KMS-11 (cell line): ENCODE results near the gene PHRF1.

Source experiments
- H2AFZ ChIP-seq: fragments of 200-600 bp; sonication (generic); 2 replicates; pipeline ENCODE4 v1.6.1; 2016; ENCODE audit warnings: antibody characterized with exemption, mixed run types, low read depth
- H3K27ac ChIP-seq: fragments of 200-600 bp; sonication (generic); 2 replicates; pipeline ENCODE4 v1.6.1; 2016; ENCODE audit warnings: mild to moderate bottlenecking, mixed run types
- H3K27me3 ChIP-seq: fragments of 200-600 bp; sonication (generic); 2 replicates; pipeline ENCODE4 v1.6.1; 2017; ENCODE audit warnings: mild to moderate bottlenecking, low read depth, mixed run types, moderate library complexity; ENCODE audit not compliant: insufficient read depth
- H3K36me3 ChIP-seq: fragments of 200-600 bp; sonication (generic); 2 replicates; pipeline ENCODE4 v1.6.1; 2017; ENCODE audit warnings: mild to moderate bottlenecking, mixed run types; ENCODE audit not compliant: insufficient read depth
- H3K4me1 ChIP-seq: fragments of 200-600 bp; sonication (generic); 2 replicates; pipeline ENCODE4 v1.6.1; 2016; ENCODE audit warnings: mild to moderate bottlenecking, low read depth, mixed run types; ENCODE audit not compliant: poor library complexity, severe bottlenecking
- H3K4me2 ChIP-seq: fragments of 200-600 bp; sonication (generic); 2 replicates; pipeline ENCODE4 v1.7.0; 2016; ENCODE audit warnings: mild to moderate bottlenecking, mixed run types
- H3K4me3 ChIP-seq: fragments of 200-600 bp; sonication (generic); IDR thresholded peaks from 2 replicates; pipeline ENCODE4 v1.6.1; 2017; ENCODE audit warnings: low read depth, low read length, mixed read lengths; ENCODE audit not compliant: insufficient read depth
- H3K79me2 ChIP-seq: fragments of 200-600 bp; sonication (generic); 2 replicates; pipeline ENCODE4 v1.6.1; 2016; ENCODE audit warnings: low read depth, mixed run types; ENCODE audit not compliant: insufficient read depth
- H3K9ac ChIP-seq: fragments of 200-600 bp; sonication (generic); 2 replicates; pipeline ENCODE4 v1.6.1; 2016; ENCODE audit warnings: mild to moderate bottlenecking, mixed run types
- H4K20me1 ChIP-seq: fragments of 200-600 bp; sonication (generic); 2 replicates; pipeline ENCODE4 v1.6.1; 2016; ENCODE audit warnings: mild to moderate bottlenecking, mixed run types; ENCODE audit not compliant: insufficient read depth
- TF ChIP-seq, protein P1 (sequence below): fragments of 200-600 bp; sonication (generic); conservative IDR thresholded peaks from 2 replicates; pipeline ENCODE4 v1.6.1; 2017; ENCODE audit warnings: low read depth, mild to moderate bottlenecking, antibody characterized with exemption, low read length, moderate library complexity, mixed read lengths

The PHRF1 gene

DNA sequence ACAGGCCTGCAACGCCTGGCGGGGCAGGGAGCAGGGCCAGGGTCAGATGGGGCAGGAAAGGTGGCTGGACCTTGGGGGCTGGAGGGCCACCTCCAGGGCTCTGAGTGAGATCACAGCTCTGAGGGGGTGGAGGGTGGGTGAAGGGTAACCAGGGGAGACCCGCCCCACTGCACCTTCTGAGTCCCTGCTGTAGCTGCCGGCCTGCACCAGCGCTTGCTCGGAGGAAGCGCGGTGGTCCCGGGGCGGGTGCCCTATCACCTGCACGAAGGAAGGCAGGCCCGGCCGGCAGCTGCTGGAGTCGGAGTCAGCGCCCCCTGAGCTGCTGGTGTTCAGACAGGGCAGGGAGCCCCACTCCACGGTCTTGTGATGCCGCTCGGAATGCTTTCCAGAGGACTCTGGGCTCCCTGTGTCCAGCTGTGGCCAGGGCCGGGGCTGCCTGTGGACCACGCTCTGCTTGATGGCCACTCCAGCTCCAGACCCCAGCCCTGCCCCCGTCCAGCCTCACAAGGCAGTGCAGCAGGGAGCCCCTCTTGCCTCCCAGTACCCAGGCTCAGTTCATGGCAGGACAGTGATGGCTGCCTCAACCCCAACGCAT is 19.5 kb upstream of the PHRF1 start:
- Histone ChIP-seq H3K4me2 (no peak overlapping the region), H3K27ac (no peak overlapping the region), H3K9ac (no peak overlapping the region), H4K20me1 (no peaks in the 10 kb centered on the region), H3K27me3 (no peaks in the 10 kb centered on the region; the same call in 1 of the 2 replicates), H2AFZ (no peak overlapping the region), H3K4me3 (no peak overlapping the region), H3K36me3 (no peaks in the 10 kb centered on the region), H3K4me1 (peaks cover 20% of the 10 kb centered on the region), H3K79me2 (no peaks in the 10 kb centered on the region)
- TF ChIP-seq, protein P1, sequence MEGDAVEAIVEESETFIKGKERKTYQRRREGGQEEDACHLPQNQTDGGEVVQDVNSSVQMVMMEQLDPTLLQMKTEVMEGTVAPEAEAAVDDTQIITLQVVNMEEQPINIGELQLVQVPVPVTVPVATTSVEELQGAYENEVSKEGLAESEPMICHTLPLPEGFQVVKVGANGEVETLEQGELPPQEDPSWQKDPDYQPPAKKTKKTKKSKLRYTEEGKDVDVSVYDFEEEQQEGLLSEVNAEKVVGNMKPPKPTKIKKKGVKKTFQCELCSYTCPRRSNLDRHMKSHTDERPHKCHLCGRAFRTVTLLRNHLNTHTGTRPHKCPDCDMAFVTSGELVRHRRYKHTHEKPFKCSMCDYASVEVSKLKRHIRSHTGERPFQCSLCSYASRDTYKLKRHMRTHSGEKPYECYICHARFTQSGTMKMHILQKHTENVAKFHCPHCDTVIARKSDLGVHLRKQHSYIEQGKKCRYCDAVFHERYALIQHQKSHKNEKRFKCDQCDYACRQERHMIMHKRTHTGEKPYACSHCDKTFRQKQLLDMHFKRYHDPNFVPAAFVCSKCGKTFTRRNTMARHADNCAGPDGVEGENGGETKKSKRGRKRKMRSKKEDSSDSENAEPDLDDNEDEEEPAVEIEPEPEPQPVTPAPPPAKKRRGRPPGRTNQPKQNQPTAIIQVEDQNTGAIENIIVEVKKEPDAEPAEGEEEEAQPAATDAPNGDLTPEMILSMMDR: no peak

DNA sequence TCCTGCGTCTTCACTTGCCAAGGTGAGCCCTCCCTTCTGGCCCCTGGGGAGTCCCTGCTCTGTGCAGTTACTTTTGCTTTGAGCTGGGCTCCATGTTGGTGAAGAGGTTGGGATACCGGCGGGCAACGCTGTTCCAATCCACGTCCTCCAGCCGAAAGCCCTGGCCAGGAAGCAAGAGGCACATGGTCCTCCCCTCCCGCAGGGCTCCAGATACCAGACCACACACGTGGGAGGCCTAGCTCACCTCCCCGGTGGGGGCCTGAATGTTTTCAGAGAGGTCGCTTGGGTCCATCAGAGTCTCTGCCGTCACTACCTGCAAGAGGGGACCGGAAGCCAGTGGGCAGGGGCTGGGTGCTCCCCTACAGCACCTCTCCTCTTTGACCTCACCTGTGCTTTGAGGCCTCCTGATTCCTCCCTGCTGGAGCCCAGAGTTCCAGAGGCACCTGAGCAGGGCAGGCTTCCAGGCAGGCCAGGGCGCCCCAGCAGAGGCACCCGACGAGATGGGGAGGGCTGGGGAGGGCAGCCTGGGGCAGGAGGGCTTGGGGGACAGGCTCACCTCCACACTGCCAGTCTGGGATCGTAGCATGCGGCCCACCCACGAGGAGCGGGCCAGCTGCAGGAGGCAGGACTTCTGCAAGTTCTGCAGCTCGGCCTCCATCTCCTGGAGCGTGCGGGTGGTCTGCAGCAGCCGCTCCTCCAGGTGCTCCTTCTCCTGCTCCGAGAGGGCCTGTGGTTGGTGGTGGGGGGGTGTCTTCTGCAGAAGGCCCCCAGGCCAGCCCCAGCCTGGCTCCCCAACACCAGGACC is 18.7 kb upstream of the PHRF1 start:
- TF ChIP-seq, protein P1: no peak
- H3K4me1 ChIP-seq: peaks cover 21% of the 10 kb centered on the region

DNA sequence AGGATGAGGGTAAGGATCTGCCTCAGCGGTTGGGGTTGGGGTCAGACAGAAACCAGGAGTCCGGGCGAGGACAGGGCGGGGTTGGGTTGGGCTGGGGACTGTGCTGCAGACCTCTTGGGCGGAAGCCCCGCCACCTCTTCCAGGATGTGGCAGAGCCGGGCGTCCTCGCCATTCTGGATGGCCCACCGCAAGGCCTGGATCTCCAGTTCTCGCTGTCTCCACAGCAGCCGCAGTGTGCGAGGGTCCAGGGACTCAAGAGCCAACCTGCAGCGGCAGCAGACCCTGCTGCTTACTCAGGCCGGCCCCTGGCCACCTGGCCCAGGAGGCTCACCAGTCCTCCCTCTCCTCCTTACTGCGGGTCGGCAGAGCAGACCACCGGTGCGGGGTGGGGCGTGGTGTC is 17.8 kb upstream of the PHRF1 start:
- H3K36me3 ChIP-seq: no peaks in the 10 kb centered on the region
- H3K79me2 ChIP-seq: no peaks in the 10 kb centered on the region
- peaks cover 21% of the 10 kb centered on the region for H3K4me1 ChIP-seq
- TF ChIP-seq, protein P1: no peak
- no peak overlapping the region for H3K9ac ChIP-seq
- no peak overlapping the region for H3K4me2 ChIP-seq
- no peak overlapping the region for H3K4me3 ChIP-seq
- H2AFZ ChIP-seq: no peak overlapping the region
- H4K20me1 ChIP-seq: no peaks in the 10 kb centered on the region
- no peak overlapping the region for H3K27ac ChIP-seq
- no peaks in the 10 kb centered on the region; the same call in 1 of the 2 replicates for H3K27me3 ChIP-seq

More for the DNA sequence above, 18.7 kb upstream of the PHRF1 start:
- H3K27ac ChIP-seq: no peak overlapping the region
- H3K4me3 ChIP-seq: no peak overlapping the region
- H3K4me2 ChIP-seq: no peak overlapping the region
- H3K9ac ChIP-seq: no peak overlapping the region
- H2AFZ ChIP-seq: no peak overlapping the region
- H4K20me1 ChIP-seq: no peaks in the 10 kb centered on the region
- H3K27me3 ChIP-seq: no peaks in the 10 kb centered on the region; the same call in 1 of the 2 replicates
- H3K79me2 ChIP-seq: no peaks in the 10 kb centered on the region
- no peaks in the 10 kb centered on the region for H3K36me3 ChIP-seq

DNA sequence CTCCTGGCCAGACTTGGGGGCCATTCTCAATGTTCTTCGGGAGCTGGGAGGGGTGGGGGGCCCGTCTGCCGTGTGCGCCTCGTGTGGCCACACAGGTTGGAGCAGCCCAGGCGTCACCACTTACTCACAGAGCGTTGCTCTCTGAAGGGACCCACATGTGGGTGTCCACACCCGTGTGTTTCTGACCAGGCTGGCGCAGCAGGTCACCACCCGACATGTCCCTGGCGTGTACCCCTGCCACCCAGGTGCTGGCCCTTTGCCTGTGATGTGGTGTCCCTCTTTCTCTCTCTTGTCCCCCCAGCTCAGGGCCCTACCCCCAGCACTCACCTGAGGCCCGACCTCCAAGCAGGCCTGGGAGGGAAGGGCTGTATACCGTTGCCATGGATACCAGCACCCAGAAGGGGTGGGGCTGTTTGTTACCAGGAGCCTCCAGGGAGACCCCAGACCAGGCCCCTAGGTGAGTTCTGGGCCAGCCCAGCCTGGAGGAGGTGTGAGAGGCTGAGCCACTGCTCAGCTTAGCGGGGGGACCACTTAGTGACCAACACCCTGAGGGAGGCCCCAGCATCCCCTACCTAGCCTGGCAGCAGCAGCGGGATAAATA is 17.1 kb upstream of the PHRF1 start:
- H3K36me3 ChIP-seq: no peaks in the 10 kb centered on the region
- peaks cover 20% of the 10 kb centered on the region for H3K4me1 ChIP-seq
- no peaks in the 10 kb centered on the region for H4K20me1 ChIP-seq
- H3K27ac ChIP-seq: no peak overlapping the region
- no peak overlapping the region for H2AFZ ChIP-seq
- H3K9ac ChIP-seq: no peak overlapping the region
- no peaks in the 10 kb centered on the region for H3K79me2 ChIP-seq
- H3K4me3 ChIP-seq: no peak overlapping the region
- no peak overlapping the region for H3K4me2 ChIP-seq
- H3K27me3 ChIP-seq: no peaks in the 10 kb centered on the region; the same call in 1 of the 2 replicates
- TF ChIP-seq, protein P1: no peak
